Vagina (tissue), 2 donors: ENCODE results near the gene SH3RF1.

Experiments
- POLR2A ChIP-seq, 2 donors: fragments of 450-650 bp; IDR thresholded peaks; one replicate each; pipeline ENCODE4 v1.6.1; 2017; ENCODE audit warnings: antibody characterized with exemption in 2 of 2, mild to moderate bottlenecking in 2 of 2, moderate library complexity in 2 of 2
- TF ChIP-seq, protein P1 (sequence below), 3 experiments: fragments of 450-650 bp in 2 of 3; fragments of 200-600 bp in 1 of 3; sonication (generic) in 1 of 3; IDR thresholded peaks; one replicate each; pipeline ENCODE4 v1.5.1; 2017 to 2019; ENCODE audit warnings: antibody characterized with exemption in 3 of 3, mild to moderate bottlenecking in 2 of 3, moderate library complexity in 2 of 3

DNA sequence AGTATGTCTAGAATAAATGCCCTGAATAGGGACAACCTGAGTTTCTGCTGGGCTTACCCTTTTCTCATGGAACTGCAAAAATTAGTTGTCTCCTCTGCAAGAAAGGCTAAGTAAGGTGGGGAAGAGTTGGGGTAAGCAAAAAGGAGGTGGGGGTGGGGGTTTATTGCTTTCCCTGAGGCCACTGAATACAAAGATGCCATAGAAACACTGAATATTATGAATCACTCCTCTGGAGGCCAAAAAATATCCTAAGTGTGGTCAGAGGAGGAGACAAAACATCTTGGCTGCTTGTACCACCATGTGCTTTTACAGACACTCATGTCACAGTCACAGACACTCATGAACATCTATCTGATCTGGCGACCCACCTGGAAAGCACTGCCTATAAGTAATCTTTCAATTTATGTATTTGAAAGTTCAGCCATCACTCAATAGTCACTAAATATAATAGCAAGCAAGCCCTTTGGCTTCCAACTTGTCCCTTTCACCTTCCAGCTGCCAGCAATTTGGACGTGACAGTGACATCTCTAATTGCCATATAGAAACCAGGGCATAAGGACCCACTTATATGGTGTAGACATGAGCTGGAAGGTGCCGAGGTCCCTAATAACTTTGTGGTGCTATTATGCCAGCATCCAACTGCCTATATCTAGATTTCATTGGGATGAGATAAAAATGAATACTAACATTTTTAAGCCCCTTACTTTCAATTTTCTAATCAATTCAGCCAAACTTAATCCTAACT lies 138.0 kb downstream of the SH3RF1 start:
- TF ChIP-seq, protein P1, sequence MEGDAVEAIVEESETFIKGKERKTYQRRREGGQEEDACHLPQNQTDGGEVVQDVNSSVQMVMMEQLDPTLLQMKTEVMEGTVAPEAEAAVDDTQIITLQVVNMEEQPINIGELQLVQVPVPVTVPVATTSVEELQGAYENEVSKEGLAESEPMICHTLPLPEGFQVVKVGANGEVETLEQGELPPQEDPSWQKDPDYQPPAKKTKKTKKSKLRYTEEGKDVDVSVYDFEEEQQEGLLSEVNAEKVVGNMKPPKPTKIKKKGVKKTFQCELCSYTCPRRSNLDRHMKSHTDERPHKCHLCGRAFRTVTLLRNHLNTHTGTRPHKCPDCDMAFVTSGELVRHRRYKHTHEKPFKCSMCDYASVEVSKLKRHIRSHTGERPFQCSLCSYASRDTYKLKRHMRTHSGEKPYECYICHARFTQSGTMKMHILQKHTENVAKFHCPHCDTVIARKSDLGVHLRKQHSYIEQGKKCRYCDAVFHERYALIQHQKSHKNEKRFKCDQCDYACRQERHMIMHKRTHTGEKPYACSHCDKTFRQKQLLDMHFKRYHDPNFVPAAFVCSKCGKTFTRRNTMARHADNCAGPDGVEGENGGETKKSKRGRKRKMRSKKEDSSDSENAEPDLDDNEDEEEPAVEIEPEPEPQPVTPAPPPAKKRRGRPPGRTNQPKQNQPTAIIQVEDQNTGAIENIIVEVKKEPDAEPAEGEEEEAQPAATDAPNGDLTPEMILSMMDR (IDR thresholded peaks at IDR 0.05) = no peak
- no peak for TF ChIP-seq POLR2A (IDR thresholded peaks at IDR 0.05)
